Astrocyte (in vitro differentiated cells and primary cell): ENCODE data around the gene DISC1.

Source experiments
- EZH2 ChIP-seq: IDR thresholded peaks from 2 replicates; pipeline ENCODE4 v1.6.1; 2012; ENCODE audit warnings: mild to moderate bottlenecking, low read length, inconsistent platforms; ENCODE audit not compliant: insufficient read depth
- TF ChIP-seq, protein P1 (sequence below): IDR thresholded peaks from 2 replicates; pipeline ENCODE4 v1.5.1; 2011; ENCODE audit warnings: low read depth, mild to moderate bottlenecking, inconsistent platforms, low read length, moderate library complexity; ENCODE audit not compliant: insufficient read depth

DNA sequence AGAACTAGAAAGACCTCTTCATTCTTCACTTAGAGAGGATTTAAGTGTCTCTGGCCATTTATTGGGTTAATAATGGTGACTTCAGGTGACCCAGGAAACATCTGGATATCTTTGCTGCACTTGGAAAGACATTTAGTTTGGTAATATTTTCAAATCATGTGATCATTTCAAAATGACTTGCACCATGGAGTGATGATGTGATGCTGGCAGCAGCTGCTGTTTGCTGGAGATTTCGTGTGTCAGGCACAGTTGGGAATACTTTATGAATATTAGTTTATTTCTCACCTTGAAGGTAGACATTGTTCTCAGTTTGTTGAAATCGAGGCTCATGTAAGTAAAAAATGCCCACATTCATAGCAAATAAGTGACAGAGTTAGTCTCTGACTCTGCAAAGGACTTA, 236.0 kb downstream of the DISC1 start:
- TF ChIP-seq, protein P1, sequence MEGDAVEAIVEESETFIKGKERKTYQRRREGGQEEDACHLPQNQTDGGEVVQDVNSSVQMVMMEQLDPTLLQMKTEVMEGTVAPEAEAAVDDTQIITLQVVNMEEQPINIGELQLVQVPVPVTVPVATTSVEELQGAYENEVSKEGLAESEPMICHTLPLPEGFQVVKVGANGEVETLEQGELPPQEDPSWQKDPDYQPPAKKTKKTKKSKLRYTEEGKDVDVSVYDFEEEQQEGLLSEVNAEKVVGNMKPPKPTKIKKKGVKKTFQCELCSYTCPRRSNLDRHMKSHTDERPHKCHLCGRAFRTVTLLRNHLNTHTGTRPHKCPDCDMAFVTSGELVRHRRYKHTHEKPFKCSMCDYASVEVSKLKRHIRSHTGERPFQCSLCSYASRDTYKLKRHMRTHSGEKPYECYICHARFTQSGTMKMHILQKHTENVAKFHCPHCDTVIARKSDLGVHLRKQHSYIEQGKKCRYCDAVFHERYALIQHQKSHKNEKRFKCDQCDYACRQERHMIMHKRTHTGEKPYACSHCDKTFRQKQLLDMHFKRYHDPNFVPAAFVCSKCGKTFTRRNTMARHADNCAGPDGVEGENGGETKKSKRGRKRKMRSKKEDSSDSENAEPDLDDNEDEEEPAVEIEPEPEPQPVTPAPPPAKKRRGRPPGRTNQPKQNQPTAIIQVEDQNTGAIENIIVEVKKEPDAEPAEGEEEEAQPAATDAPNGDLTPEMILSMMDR, result no peak
- TF ChIP-seq EZH2, result no peak
